Ishikawa (cell line): ENCODE data around the gene TMEM247.

Source experiments
- CEBPB ChIP-seq: IDR thresholded peaks from 2 replicates; pipeline ENCODE4 v1.6.1; 2012
- CREB1 ChIP-seq: IDR thresholded peaks from 2 replicates; pipeline ENCODE4 v1.6.1; 2012; ENCODE audit warnings: low read depth
- EGR1 ChIP-seq: IDR thresholded peaks from 2 replicates; pipeline ENCODE4 v1.6.1; 2012
- EP300 ChIP-seq: IDR thresholded peaks from 2 replicates; pipeline ENCODE4 v1.6.1; 2012; ENCODE audit warnings: borderline replicate concordance
- FOXM1 ChIP-seq: IDR thresholded peaks from 2 replicates; pipeline ENCODE4 v1.6.1; 2012; ENCODE audit warnings: low read depth, borderline replicate concordance
- NFIC ChIP-seq: IDR thresholded peaks from 2 replicates; pipeline ENCODE4 v1.6.1; 2012
- RAD21 ChIP-seq: IDR thresholded peaks from 2 replicates; pipeline ENCODE4 v1.6.1; 2012; ENCODE audit warnings: low read depth
- TAF1 ChIP-seq: IDR thresholded peaks from 2 replicates; pipeline ENCODE4 v1.6.1; 2012; ENCODE audit warnings: low read depth, mild to moderate bottlenecking
- TCF12 ChIP-seq: IDR thresholded peaks from 2 replicates; pipeline ENCODE4 v1.6.1; 2012; ENCODE audit warnings: low read depth
- TEAD4 ChIP-seq: IDR thresholded peaks from 2 replicates; pipeline ENCODE4 v1.6.1; 2012
- YY1 ChIP-seq: IDR thresholded peaks from 2 replicates; pipeline ENCODE4 v1.6.1; 2012; ENCODE audit warnings: low read depth
- ZBTB7A ChIP-seq: IDR thresholded peaks from 2 replicates; pipeline ENCODE4 v1.6.1; 2012; ENCODE audit warnings: low read depth
- TF ChIP-seq, protein P1 (sequence below): IDR thresholded peaks from 2 replicates; pipeline ENCODE4 v1.6.1; 2012
- TF ChIP-seq, protein P2 (sequence below): IDR thresholded peaks from 2 replicates; pipeline ENCODE4 v1.6.1; 2012; ENCODE audit warnings: low read depth, mild to moderate bottlenecking
- TF ChIP-seq, protein P3 (sequence below): IDR thresholded peaks from 2 replicates; pipeline ENCODE4 v1.6.1; 2012

Gene TMEM247

DNA sequence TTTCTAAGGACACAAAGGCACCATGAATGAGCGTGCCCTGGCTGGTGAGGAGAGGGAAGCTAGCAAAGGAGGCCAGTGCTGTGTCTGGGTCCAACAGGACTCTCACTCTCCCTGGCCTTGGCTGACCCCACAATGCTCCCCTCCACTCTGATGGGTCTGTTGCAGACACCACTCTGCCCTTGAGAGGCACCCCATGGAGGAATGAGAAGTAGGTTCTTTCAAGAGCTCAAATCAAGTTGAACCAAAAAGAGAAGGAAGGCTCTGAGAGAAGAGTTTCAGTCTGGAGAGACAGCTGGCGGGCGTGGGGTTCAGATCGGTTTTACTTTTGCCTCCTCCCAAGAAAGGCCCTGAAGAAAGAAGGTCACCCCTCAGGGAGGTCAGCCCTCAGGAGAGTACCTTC is 18.4 kb downstream of the TMEM247 start:
- no peak for TF ChIP-seq TCF12
- TF ChIP-seq FOXM1: no peak
- no peak for TF ChIP-seq EP300
- TF ChIP-seq ZBTB7A: no peak
- no peak for TF ChIP-seq CREB1
- TF ChIP-seq, protein P1, sequence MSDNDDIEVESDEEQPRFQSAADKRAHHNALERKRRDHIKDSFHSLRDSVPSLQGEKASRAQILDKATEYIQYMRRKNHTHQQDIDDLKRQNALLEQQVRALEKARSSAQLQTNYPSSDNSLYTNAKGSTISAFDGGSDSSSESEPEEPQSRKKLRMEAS: no peak
- TF ChIP-seq, protein P2, sequence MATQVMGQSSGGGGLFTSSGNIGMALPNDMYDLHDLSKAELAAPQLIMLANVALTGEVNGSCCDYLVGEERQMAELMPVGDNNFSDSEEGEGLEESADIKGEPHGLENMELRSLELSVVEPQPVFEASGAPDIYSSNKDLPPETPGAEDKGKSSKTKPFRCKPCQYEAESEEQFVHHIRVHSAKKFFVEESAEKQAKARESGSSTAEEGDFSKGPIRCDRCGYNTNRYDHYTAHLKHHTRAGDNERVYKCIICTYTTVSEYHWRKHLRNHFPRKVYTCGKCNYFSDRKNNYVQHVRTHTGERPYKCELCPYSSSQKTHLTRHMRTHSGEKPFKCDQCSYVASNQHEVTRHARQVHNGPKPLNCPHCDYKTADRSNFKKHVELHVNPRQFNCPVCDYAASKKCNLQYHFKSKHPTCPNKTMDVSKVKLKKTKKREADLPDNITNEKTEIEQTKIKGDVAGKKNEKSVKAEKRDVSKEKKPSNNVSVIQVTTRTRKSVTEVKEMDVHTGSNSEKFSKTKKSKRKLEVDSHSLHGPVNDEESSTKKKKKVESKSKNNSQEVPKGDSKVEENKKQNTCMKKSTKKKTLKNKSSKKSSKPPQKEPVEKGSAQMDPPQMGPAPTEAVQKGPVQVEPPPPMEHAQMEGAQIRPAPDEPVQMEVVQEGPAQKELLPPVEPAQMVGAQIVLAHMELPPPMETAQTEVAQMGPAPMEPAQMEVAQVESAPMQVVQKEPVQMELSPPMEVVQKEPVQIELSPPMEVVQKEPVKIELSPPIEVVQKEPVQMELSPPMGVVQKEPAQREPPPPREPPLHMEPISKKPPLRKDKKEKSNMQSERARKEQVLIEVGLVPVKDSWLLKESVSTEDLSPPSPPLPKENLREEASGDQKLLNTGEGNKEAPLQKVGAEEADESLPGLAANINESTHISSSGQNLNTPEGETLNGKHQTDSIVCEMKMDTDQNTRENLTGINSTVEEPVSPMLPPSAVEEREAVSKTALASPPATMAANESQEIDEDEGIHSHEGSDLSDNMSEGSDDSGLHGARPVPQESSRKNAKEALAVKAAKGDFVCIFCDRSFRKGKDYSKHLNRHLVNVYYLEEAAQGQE: no peak
- TF ChIP-seq, protein P3, sequence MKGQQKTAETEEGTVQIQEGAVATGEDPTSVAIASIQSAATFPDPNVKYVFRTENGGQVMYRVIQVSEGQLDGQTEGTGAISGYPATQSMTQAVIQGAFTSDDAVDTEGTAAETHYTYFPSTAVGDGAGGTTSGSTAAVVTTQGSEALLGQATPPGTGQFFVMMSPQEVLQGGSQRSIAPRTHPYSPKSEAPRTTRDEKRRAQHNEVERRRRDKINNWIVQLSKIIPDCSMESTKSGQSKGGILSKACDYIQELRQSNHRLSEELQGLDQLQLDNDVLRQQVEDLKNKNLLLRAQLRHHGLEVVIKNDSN: no peak
- no peak for TF ChIP-seq RAD21
- TF ChIP-seq YY1: no peak
- no peak for TF ChIP-seq NFIC
- no peak for TF ChIP-seq EGR1

DNA sequence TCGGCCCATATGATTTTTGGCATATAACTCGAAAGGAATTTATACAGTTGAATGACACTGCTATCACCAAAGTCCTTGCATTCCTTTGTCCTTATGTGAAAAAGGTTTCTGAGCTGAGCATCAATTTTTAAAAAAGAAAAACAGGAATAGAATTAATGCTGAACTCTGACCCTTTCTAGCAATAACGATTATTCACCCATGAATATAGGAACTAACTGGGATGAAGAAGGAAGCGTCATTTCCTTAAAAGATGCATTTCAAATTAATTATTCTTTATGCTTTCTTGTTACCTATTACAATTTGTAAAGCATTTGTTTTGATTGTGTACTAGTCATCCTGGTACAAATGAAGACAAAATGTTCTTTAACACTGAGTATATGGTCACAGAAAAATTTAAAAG is 19.3 kb downstream of the TMEM247 start:
- TF ChIP-seq CREB1 (no peak), EP300 (no peak), TAF1 (no peak), TEAD4 (no peak), CEBPB (no peak), NFIC (no peak), TCF12 (no peak), YY1 (no peak)
- TF ChIP-seq, protein P2: no peak
- TF ChIP-seq, protein P1: no peak

DNA sequence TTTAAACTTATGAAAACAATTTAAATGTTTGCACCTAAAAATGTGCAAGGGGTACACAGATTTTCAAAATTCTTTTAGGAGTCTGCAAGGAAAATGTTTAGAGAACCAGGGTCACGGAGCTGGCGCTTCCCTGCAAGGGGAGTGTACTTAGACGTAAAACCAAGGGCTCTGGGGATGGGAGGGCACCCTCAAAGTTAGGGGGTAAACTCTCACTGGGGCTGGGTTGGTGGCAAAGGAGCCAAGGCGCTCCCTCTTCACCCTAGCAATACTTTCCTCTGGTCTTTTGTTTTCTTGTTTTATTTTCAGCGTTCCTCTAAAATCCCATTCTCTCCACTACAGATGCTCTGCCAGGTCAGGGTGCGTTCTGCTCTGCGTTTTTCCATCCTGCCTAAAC is 20.0 kb downstream of the TMEM247 start:
- no peak for TF ChIP-seq CEBPB
- TF ChIP-seq YY1: no peak
- no peak for TF ChIP-seq NFIC
- TF ChIP-seq TCF12: no peak
- no peak for TF ChIP-seq RAD21
- TF ChIP-seq, protein P2: no peak
- TF ChIP-seq TAF1: no peak
- TF ChIP-seq TEAD4: no peak
- TF ChIP-seq ZBTB7A: no peak
- no peak for TF ChIP-seq EGR1
- TF ChIP-seq EP300: no peak
- TF ChIP-seq, protein P3: no peak
- TF ChIP-seq, protein P1: no peak
- no peak for TF ChIP-seq CREB1
- no peak for TF ChIP-seq FOXM1

DNA sequence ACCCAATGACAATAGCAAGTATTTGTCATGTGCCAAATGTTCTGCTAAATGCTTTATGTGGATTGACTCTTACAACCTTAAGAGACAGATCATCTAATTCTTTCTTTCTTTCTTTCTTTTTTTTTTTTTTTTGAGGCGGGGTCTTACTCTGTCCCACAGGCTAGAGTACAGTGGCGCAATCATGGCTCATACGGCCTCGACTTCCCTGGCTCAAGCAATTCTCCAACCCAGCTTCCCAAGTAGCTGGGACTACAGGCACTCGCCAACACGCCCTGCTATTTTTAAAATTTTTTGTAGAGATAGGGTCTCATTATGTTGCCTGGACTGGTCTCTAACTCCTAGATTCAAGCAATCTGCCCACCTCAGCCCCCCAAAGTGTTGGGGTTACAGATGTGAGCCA is 21.4 kb downstream of the TMEM247 start:
- no peak for TF ChIP-seq EP300
- TF ChIP-seq RAD21: no peak
- TF ChIP-seq, protein P2: no peak
- TF ChIP-seq TEAD4: no peak
- TF ChIP-seq FOXM1: no peak
- no peak for TF ChIP-seq CREB1
- no peak for TF ChIP-seq NFIC
